HG03103 (cell line): ENCODE measurements around the gene RAD23A.
A peak's percentile ranks its signal among the peaks of the same experiment; 100 is the strongest.
"Not testable (repeated sequence)": the region's sequence is repeated elsewhere in the genome, so short reads cannot be mapped to it uniquely, and the experiment has no call there.

Experiments
- ATAC-seq: cut with Tn5 transposase; IDR thresholded peaks from one replicate; pipeline ENCODE4 v1.9.1; 2021; ENCODE audit warnings: low read depth; ENCODE audit not compliant: unreplicated experiment

The RAD23A gene

DNA sequence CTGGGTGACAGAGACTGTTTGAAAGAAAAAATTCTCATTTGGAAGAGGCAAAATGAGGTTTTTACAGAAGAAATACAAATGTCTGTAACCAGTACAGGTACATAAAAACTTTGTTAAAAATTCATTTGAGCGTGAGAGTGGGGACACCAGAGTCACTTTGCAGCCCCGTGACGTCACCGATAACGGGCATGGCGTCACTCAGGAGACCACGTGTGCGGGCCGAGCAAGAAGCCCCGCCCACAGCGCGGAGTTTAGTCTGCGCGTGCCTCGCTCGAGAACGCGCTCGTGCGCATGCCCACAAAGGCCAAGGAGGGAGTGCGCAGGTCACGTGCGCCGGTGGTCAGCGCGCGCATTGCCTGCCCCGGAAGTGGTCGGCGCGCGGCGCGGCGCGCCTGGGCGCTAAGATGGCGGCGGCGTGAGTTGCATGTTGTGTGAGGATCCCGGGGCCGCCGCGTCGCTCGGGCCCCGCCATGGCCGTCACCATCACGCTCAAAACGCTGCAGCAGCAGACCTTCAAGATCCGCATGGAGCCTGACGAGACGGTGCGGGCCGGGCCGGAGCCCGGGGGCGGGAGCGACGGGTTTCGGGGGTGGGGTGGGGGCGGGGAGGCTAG, at the start of gene RAD23A:
RAD23A (plus strand) TSS at position 384 of the 613 bp plus-strand sequence; CDS start at position 471, 87 bp downstream.
- peak; percentile 52 for ATAC-seq

GRCh38 chr19:12896460-12896859, 49.2 kb upstream of the RAD23A start:
- ATAC-seq, result no peak

DNA sequence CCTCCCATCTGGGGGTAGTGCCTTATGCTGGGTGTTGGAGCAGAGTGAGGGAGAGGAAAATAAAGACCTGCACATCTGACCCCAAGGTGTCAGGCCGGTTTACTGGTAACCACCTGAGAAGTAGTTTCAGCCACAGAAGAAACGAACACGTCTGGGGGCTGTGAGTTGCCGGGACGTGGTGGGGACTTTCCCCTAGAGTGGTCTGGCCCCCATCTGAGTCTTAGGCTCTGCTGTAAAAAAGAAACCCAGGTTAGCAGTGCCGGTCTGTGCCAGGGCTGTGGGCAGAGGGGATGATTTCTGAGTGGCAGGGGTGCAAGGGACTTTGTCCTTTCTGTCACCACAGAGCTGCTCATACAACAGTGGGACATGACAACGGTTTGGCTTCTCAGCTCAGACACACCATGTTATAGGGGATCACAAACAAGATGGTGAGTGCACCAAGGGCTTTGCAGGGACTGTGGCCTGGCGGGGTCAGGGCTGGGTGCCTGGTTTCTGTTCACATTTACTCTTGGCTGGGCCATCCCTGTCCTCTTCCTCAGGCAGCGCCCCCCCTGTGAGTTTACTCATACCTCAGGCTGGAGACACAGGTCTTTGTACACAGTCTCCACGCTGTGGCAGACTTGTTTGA, 45.7 kb upstream of the RAD23A start:
- ATAC-seq, result no peak

DNA sequence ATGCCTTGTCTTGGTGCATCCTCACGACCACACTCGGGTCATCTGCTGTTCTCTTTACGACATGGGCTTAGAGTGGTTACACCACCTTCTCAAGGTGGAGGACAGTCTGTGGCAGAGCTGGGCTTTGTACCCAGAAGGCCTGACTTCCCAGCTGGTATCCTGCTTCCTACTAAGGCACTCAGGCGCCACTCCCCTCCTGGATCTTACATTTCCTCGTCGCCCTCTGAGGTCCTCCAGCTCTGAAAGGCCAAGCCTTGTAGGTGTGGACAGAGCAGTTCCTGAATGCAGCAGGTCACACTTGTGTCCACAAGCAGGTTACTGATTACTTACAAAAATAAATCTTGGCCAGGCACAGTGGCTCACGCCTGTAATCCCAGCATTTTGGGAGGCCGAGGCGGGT, 38.5 kb upstream of the RAD23A start:
- no peak for ATAC-seq

- ATAC-seq, result no peak
Observed at GRCh38 chr19:12912571-12912970, 33.1 kb upstream of the RAD23A start.

DNA sequence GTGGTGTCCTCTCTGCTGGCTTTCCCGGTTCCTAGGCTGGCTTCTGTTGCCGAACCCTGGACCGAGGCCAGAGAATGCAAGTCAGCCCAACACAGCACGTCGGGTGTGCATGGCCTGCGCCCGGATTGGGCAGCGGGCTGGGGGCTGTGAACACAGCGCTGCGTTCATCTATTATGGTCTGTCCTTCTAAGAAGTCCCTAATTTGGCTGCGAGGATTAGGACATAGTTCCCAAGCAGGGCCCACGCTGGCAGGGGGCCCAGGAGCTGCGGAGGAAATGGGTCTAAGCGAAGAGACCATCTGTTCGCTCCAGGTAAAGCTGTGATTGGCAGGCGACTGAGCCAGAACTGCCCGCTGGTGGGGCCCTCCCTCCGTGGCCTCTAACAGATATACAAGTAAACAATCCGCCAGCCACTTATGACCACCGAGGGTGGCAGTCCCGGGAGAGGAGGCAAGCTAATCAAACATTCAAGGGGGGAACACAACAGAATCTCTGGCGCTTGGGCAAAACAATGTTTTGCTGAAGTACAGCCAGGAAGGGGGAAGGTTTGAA, 32.6 kb upstream of the RAD23A start:
- no peak for ATAC-seq

GRCh38 chr19:12913851-12914690, 31.6 kb upstream of the RAD23A start:
- no peak for ATAC-seq

GRCh38 chr19:12915860-12916259, 29.8 kb upstream of the RAD23A start:
- ATAC-seq, result not testable (repeated sequence)

- ATAC-seq, result no peak
Observed at GRCh38 chr19:12918253-12918652, 27.4 kb upstream of the RAD23A start.

DNA sequence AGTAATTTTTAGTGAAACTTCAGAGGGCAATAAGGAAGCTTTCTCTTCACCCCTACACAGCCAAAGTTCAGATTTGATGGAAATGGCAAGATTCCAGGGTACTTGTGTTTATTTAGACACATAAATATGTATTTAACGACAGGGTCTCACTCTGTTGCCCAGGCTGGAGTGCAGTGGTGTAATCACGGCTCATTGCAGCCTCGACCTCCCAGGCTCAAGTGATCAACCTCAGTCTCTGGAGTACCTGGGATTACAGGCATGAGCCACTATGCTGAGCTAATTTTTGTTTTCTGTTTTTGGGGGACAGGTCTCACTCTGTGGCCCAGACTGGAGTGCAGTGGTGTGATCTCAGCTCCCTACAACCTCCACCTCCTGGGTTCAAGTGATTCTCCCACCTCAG, 24.6 kb upstream of the RAD23A start:
- ATAC-seq, result no peak

DNA sequence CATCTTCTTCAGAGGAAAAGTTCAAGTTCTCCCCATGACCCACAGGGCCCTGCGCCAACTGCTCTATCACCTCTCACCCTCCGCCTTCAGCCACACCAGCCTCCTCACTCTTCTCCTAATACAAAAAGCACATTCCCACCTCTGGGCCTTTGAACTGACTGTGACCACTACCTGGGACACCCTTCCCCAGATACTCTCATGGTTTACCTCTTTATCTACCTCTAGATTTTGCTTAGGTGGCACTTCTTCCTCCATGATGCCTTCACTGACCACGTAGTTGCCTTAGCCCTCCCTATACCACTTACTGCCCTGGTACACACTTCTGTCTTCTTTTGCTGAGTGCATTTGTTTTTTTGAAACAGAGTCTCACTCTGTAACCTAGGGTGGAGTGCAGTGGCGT, 22.7 kb upstream of the RAD23A start:
- no peak for ATAC-seq

- ATAC-seq, result no peak
Observed at GRCh38 chr19:12924621-12925310, 20.9 kb upstream of the RAD23A start.

GRCh38 chr19:12930002-12930645, 15.5 kb upstream of the RAD23A start:
- no peak for ATAC-seq

DNA sequence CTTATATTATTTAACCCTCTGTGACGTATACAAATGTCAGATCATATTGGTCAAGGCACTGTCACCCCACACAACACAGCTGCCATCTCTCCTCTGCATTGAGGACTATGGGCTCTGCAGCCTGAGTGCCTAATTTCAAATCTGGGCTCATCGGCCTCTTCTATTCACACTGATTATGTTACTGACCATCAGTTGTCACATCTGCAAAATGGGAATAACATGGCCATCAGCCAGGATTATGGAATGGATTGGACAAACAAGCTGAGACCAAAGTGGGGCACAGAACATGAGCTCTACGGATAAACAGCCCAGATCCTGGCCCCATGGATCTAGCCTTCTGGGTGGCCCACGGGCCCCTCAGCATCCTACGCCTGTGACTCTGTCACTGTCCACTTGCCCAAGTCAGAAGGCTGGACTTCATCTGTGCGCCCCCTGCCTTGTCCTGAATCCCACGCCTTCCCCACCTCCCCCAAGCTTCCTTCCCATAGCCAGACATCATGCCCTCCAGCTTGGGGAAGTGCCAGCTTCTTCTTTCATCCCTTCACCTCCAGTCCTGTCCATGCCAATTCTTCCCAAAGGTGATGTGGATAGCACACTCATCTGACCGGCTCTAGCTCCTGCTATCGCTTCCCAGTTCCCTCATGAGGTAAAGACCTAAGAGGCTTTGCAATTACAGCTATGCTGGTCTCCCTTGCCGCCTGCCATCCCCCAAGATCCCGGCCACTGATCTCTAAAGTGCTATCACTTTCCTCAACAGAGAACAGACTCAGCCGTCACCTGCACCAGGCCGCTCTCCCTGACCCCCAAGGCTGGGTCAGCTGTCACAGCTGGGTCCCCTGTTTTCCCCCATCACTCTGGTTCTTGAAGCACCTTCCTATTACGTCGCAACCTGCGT, 13.0 kb upstream of the RAD23A start:
- ATAC-seq, result no peak

DNA sequence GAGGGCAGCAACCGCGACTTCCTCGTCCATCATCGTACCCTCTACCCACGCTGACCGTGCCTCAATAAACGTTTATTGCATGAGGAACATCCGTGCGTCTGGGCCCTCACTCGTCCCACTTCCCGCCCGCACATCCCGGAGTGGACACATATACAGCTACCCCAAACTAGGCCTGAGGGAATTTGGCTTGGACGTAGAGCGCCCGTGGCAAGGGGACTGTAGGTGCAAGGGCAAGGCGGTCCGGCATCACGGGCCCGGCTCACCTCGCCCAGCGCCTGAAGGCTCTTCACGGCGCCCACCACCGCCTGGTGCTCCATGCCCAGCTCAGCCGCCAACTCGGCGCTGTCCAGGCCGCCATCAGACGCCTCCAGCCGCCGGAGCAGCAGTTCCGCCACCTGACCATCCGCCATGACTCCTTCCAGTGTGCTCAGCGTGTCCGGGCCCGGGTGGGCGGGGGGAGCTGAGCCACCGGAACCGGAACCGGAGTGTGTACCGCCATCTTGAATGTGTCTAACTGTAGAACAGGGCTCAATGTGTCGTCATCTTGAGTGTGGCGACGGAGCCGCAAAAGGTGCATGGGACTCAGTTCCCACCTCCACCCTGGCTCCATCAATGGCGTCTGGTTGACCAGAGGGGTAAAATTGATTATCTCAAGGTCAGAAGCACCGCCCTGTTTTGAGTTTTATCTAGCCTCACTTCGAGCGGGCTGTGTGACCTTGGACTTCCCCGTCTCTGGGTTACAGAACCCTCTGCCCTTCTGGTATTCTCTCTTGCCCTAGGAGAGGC, 12.2 kb upstream of the RAD23A start, which contains the start of gene FARSA:
FARSA (minus strand) TSS at position 425 of the 786 bp plus-strand sequence; CDS start at position 410, 15 bp downstream.
- peak; percentile 42 for ATAC-seq

- no peak for ATAC-seq
Observed at GRCh38 chr19:12935071-12935470, 10.6 kb upstream of the RAD23A start.

DNA sequence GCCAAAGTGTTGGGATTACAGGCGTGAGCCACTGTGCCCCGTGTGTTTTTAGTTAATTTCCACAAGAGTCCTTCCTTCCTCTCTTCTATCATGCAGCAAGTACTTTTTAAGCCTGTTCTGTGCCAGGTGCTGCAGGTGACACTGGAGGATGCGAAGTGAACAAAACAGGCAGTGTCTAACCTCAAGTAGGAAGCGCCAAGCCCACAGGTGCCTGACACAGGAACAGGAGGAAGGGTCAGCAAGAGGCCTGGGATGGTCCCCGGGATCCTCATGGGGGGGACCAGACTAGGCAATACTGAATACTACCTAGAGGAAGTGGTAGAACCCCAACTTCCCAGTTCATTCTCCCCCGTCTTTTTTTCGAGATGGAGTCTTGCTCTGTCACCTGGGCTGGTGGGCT, 9.1 kb upstream of the RAD23A start:
- ATAC-seq, result no peak
